ENCODE measurements around the gene KDM4F. TPM values are rescaled to one million over a fixed set of nuclear protein-coding genes. Genes with fewer than 3 reads are reported as not detected.
"Not testable (repeated sequence)": the region's sequence is repeated elsewhere in the genome, so short reads cannot be mapped to it uniquely, and the experiment has no call there.

The KDM4F gene
- not detected in 2 replicates for total RNA-seq
- long read RNA-seq, result 0 reads

DNA sequence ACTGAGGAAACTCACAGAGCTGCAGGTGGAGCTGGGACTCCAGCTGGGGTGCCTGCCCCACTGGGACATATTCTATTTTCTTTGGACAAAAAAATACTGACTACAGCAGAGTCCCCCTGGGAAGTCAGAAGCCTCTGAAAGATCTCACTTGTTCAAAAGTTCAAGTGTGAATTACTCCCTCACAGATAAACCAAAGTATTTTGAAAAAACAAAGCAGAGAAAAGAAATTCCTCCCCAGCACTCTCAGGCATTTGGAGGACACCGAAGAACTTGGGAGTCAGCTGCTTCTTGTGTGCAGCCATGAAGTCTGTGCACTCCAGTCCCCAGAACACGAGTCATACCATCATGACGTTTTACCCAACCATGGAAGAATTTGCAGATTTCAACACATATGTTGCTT, at the start of gene KDM4F:
Gene KDM4F, plus strand, starts transcription at position 301 of the 400 bp plus-strand sequence.
- not testable (repeated sequence) for H3K4me1 Mint-ChIP-seq (ENCODE audit: unreplicated experiment); H3K4me3 Mint-ChIP-seq (ENCODE audit: unreplicated experiment); H3K36me3 Mint-ChIP-seq (ENCODE audit: unreplicated experiment); H3K27ac Mint-ChIP-seq (ENCODE audit: unreplicated experiment); H3K9me3 Mint-ChIP-seq (ENCODE audit: unreplicated experiment); DNase-seq (ENCODE audit: extremely low spot score, unreplicated experiment)
- peaks cover 58% of the 10 kb centered on the region for H3K27me3 Mint-ChIP-seq (ENCODE audit: unreplicated experiment)

DNA sequence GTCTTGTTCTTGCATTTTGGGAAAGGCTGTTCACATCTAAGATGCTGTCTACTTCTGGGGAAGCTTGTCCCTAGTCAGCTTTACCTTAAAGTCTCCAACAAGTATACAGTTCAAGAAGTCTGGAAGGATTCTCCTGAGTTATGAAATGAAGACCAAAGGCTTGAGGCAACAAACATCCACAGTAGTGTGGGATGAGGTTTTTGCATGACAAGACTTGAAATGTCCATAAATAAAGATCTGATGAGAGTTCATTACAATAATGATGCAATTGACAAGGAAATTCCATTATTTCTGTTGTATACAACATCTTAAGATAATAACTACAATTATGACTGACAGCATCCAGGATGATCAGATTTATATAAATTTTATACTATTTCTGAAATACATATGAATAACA, 45.5 kb upstream of the KDM4F start:
- TF ChIP-seq, protein P1, sequence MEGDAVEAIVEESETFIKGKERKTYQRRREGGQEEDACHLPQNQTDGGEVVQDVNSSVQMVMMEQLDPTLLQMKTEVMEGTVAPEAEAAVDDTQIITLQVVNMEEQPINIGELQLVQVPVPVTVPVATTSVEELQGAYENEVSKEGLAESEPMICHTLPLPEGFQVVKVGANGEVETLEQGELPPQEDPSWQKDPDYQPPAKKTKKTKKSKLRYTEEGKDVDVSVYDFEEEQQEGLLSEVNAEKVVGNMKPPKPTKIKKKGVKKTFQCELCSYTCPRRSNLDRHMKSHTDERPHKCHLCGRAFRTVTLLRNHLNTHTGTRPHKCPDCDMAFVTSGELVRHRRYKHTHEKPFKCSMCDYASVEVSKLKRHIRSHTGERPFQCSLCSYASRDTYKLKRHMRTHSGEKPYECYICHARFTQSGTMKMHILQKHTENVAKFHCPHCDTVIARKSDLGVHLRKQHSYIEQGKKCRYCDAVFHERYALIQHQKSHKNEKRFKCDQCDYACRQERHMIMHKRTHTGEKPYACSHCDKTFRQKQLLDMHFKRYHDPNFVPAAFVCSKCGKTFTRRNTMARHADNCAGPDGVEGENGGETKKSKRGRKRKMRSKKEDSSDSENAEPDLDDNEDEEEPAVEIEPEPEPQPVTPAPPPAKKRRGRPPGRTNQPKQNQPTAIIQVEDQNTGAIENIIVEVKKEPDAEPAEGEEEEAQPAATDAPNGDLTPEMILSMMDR (IDR thresholded peaks at IDR 0.05), result no peak
- Mint-ChIP-seq H3K27ac (ENCODE audit: unreplicated experiment) (no peak overlapping the region), H3K36me3 (ENCODE audit: unreplicated experiment) (no peaks in the 10 kb centered on the region), H3K9me3 (ENCODE audit: unreplicated experiment) (peaks cover 10% of the 10 kb centered on the region), H3K4me3 (ENCODE audit: unreplicated experiment) (no peak overlapping the region), H3K4me1 (ENCODE audit: unreplicated experiment) (peaks cover 5% of the 10 kb centered on the region), H3K27me3 (ENCODE audit: unreplicated experiment) (peaks cover 25% of the 10 kb centered on the region)
- DNase-seq (ENCODE audit: extremely low spot score, unreplicated experiment), result no peak

DNA sequence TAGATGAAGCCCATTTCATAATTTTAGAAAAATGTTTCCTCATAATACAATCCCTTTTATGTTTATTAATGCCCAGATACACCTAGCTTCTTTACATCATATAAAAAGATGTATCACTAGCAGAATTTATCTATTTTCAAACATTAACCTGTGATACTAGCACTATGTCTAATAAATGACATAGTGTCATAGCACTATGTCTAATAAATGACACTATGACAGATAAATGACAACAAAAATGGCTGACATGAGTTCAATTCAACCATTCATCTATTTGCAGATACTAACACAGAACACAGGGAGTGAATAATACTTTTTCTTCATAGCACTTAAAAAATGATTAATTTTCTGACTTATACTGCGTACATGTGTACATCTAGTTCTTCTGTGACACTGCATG, 43.6 kb upstream of the KDM4F start:
- Mint-ChIP-seq H3K36me3 (ENCODE audit: unreplicated experiment) (no peaks in the 10 kb centered on the region), H3K9me3 (ENCODE audit: unreplicated experiment) (peaks cover 10% of the 10 kb centered on the region), H3K27ac (ENCODE audit: unreplicated experiment) (no peak overlapping the region), H3K4me3 (ENCODE audit: unreplicated experiment) (no peak overlapping the region), H3K4me1 (ENCODE audit: unreplicated experiment) (peaks cover 5% of the 10 kb centered on the region), H3K27me3 (ENCODE audit: unreplicated experiment) (peaks cover 43% of the 10 kb centered on the region)
- TF ChIP-seq, protein P1 (IDR thresholded peaks at IDR 0.05), result no peak
- no peak for DNase-seq (ENCODE audit: extremely low spot score, unreplicated experiment)

GRCh38 chr11:95011376-95011775, 37.8 kb upstream of the KDM4F start:
- Mint-ChIP-seq H3K36me3 (ENCODE audit: unreplicated experiment) (no peaks in the 10 kb centered on the region), H3K4me3 (ENCODE audit: unreplicated experiment) (no peak overlapping the region), H3K27ac (ENCODE audit: unreplicated experiment) (no peak overlapping the region), H3K27me3 (ENCODE audit: unreplicated experiment) (peaks cover 51% of the 10 kb centered on the region), H3K9me3 (ENCODE audit: unreplicated experiment) (peaks cover 10% of the 10 kb centered on the region), H3K4me1 (ENCODE audit: unreplicated experiment) (no peaks in the 10 kb centered on the region)
- TF ChIP-seq, protein P1 (IDR thresholded peaks at IDR 0.05), result no peak
- no peak for DNase-seq (ENCODE audit: extremely low spot score, unreplicated experiment)

GRCh38 chr11:95014184-95014821, 34.9 kb upstream of the KDM4F start:
- no peak overlapping the region for H3K27ac Mint-ChIP-seq (ENCODE audit: unreplicated experiment)
- H3K4me3 Mint-ChIP-seq (ENCODE audit: unreplicated experiment), result no peak overlapping the region
- TF ChIP-seq, protein P1 (IDR thresholded peaks at IDR 0.05), result no peak
- peaks cover 30% of the 10 kb centered on the region for H3K27me3 Mint-ChIP-seq (ENCODE audit: unreplicated experiment)
- no peak for DNase-seq (ENCODE audit: extremely low spot score, unreplicated experiment)
- no peaks in the 10 kb centered on the region for H3K4me1 Mint-ChIP-seq (ENCODE audit: unreplicated experiment)
- no peaks in the 10 kb centered on the region for H3K36me3 Mint-ChIP-seq (ENCODE audit: unreplicated experiment)
- no peaks in the 10 kb centered on the region for H3K9me3 Mint-ChIP-seq (ENCODE audit: unreplicated experiment)

All from osteocyte (in vitro differentiated cells).